Type B pancreatic cell (in vitro differentiated cells): ENCODE data around the gene EXOC3L4. TPM values are rescaled to one million over a fixed set of nuclear protein-coding genes. Genes with fewer than 3 reads are reported as not detected.

Source experiments
- DNase-seq: peaks from one replicate; pipeline ENCODE4 v3.0.0; 2021; ENCODE audit warnings: mixed read lengths; ENCODE audit not compliant: unreplicated experiment; ENCODE audit errors: extremely low spot score
- H3K27ac Mint-ChIP-seq: 2 replicates; pipeline ENCODE4 v1.8.0; 2021; ENCODE audit warnings: mild to moderate bottlenecking, mixed read lengths
- H3K27me3 Mint-ChIP-seq: 2 replicates; pipeline ENCODE4 v1.8.0; 2021; ENCODE audit warnings: mixed read lengths
- H3K36me3 Mint-ChIP-seq: 2 replicates; pipeline ENCODE4 v1.8.0; 2021; ENCODE audit warnings: mixed read lengths
- H3K4me1 Mint-ChIP-seq: one replicate; pipeline ENCODE4 v1.8.0; 2021; ENCODE audit warnings: mixed read lengths; ENCODE audit not compliant: unreplicated experiment
- H3K4me3 Mint-ChIP-seq: 2 replicates; pipeline ENCODE4 v1.8.0; 2021; ENCODE audit warnings: mild to moderate bottlenecking, mixed read lengths
- H3K9me3 Mint-ChIP-seq: 2 replicates; pipeline ENCODE4 v1.8.0; 2021; ENCODE audit warnings: mixed read lengths
- CTCF ChIP-seq: fragments of 200-600 bp; sonication (generic); conservative IDR thresholded peaks from 2 replicates; pipeline ENCODE4 v1.5.0; 2021; ENCODE audit warnings: antibody characterized with exemption, mild to moderate bottlenecking
- total RNA-seq: library from RNA; stranded (reverse); gene quantifications from 2 replicates; pipeline ENCODE4 v1.2.1, GENCODE V29; 2021; ENCODE audit warnings: low replicate concordance

EXOC3L4 gene
- total RNA-seq, 1 donor from 2014 or later = 4.0 TPM

- Mint-ChIP-seq H3K4me1 (peaks cover 29% of the 10 kb centered on the region), H3K27ac (no peak overlapping the region), H3K36me3 (no peaks in the 10 kb centered on the region), H3K27me3 (peaks cover 16% of the 10 kb centered on the region), H3K4me3 (peak overlapping the region; percentile 80), H3K9me3 (no peaks in the 10 kb centered on the region)
- TF ChIP-seq CTCF = no peak
- DNase-seq = no peak
These were observed 31.8 kb downstream of the EXOC3L4 start for GRCh38 chr14:103126088-103126872.

DNA sequence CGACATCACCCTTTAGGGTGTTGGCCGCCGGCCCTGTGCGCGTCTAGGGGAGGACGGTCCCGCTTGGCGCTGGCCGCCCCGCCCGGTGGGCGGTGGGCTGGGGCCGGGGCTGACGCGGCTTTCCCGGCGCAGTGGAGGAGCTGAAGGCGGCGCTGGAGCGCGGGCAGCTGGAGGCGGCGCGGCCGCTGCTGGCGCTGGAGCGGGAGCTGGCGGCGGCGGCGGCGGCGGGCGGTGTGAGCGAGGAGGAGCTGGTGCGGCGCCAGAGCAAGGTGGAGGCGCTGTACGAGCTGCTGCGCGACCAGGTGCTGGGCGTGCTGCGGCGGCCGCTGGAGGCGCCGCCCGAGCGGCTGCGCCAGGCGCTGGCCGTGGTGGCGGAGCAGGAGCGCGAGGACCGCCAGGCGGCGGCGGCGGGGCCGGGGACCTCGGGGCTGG is 32.4 kb downstream of the EXOC3L4 start:
- Mint-ChIP-seq H3K27me3 (peaks cover 16% of the 10 kb centered on the region), H3K4me1 (peaks cover 31% of the 10 kb centered on the region), H3K36me3 (no peaks in the 10 kb centered on the region), H3K9me3 (no peaks in the 10 kb centered on the region), H3K4me3 (peak overlapping the region; percentile 80), H3K27ac (no peak overlapping the region)
- no peak for DNase-seq
- peak; percentile 57 for TF ChIP-seq CTCF

DNA sequence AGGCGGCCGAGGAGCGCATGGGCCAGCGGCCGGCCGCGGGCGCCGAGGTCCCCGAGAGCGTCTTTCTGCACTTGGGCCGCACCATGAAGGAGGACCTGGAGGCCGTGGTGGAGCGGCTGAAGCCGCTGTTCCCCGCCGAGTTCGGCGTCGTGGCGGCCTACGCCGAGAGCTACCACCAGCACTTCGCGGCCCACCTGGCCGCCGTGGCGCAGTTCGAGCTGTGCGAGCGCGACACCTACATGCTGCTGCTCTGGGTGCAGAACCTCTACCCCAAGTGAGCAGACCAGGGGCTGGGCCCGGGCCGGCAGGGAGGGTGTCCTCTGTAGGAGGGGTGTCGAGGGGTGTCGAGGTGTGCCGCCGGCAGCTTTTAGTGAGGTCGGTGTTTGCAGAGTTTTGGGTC is 32.8 kb downstream of the EXOC3L4 start:
- no peaks in the 10 kb centered on the region for H3K9me3 Mint-ChIP-seq
- no peak overlapping the region for H3K27ac Mint-ChIP-seq
- H3K27me3 Mint-ChIP-seq = peaks cover 13% of the 10 kb centered on the region
- no peak for DNase-seq
- no peak overlapping the region for H3K4me3 Mint-ChIP-seq
- peaks cover 27% of the 10 kb centered on the region for H3K4me1 Mint-ChIP-seq
- TF ChIP-seq CTCF = no peak
- H3K36me3 Mint-ChIP-seq = no peaks in the 10 kb centered on the region

GRCh38 chr14:103127861-103128598 is 33.5 kb downstream of the EXOC3L4 start:
- Mint-ChIP-seq H3K27me3 (peaks cover 13% of the 10 kb centered on the region), H3K4me1 (peaks cover 27% of the 10 kb centered on the region), H3K27ac (peak overlapping the region; percentile 61), H3K9me3 (no peaks in the 10 kb centered on the region), H3K4me3 (peak overlapping the region; percentile 58), H3K36me3 (no peaks in the 10 kb centered on the region)
- no peak for TF ChIP-seq CTCF
- DNase-seq = no peak

- no peak for TF ChIP-seq CTCF
- peak overlapping the region; percentile 70 for H3K27ac Mint-ChIP-seq
- H3K4me3 Mint-ChIP-seq = peak overlapping the region; percentile 58
- no peaks in the 10 kb centered on the region for H3K36me3 Mint-ChIP-seq
- H3K27me3 Mint-ChIP-seq = peaks cover 13% of the 10 kb centered on the region
- no peak for DNase-seq
- H3K4me1 Mint-ChIP-seq = peaks cover 27% of the 10 kb centered on the region
- no peaks in the 10 kb centered on the region for H3K9me3 Mint-ChIP-seq
These were observed 34.2 kb downstream of the EXOC3L4 start for GRCh38 chr14:103128631-103129300.
